GM18520 (cell line): ENCODE measurements around the gene PON3.

Source experiments
- ATAC-seq: cut with Tn5 transposase; IDR thresholded peaks from one replicate; pipeline ENCODE4 v1.9.1; 2021; ENCODE audit not compliant: unreplicated experiment

Gene PON3

GRCh38 chr7:95309951-95310350 lies 86.2 kb downstream of the PON3 start:
- no peak for ATAC-seq
